SK-N-MC (cell line): ENCODE results near the gene MRNIP.

ENCODE experiments used
- EZH2 ChIP-seq: fragments of 200-600 bp; sonication (generic); IDR thresholded peaks from one replicate; pipeline ENCODE4 v1.6.1; 2017; ENCODE audit warnings: antibody characterized with exemption
- POLR2AphosphoS5 ChIP-seq: IDR thresholded peaks from 2 replicates; pipeline ENCODE4 v1.6.1; 2012; ENCODE audit warnings: mild to moderate bottlenecking, low read depth, low read length, borderline replicate concordance

DNA sequence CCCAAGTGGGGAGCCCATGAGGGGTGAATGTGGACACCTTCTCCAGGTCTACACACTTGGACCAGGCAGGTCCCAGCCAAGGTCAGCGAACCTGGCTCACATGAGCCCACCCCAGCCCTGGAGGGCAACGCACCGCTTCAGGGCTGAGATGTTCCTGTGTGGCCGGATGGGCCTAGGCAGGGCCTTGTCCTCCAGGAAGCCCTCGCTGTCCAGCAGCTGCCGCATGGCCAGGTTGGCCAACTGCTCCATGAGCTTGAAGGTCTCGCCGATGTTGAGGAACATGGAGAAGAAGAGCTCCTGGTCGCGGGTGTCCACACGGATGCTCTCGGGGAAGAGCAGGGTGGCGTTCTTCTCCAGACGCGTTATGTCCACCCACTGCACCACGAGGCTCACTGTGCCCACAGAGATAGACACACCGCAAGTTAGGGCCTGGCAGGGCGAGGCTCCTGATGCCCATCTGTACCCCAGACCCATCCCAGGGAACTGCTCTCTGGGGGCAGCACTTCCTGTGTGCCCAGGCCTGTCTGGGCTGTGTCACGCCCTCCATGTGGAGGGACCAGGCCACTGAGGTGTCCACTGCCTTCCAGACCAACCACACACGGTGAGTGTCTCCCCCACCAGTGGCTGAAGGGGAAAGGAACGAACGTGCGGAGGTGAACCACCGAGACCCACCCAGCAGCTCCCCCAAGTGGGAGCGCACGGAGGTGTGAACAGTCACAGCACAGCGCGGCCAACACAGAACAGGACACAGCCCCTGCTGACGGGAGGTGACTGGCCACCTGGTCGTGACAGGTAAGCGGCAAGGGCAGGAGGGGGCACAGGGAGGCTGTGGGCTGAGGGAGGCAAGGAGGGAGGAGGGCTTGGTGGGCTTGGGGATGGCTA lies 34.7 kb upstream of the MRNIP start:
- TF ChIP-seq EZH2 (no peak), POLR2AphosphoS5 (no peak)
